HEK293T (cell line): ENCODE data around the gene GRP.

Experiments
- BHLHE40 ChIP-seq: fragments of 450-650 bp; IDR thresholded peaks from 2 replicates; pipeline ENCODE4 v1.6.1; 2016; ENCODE audit warnings: mild to moderate bottlenecking, moderate library complexity, borderline replicate concordance
- FOXA1 ChIP-seq: fragments of 450-650 bp; IDR thresholded peaks from 2 replicates; pipeline ENCODE4 v1.6.1; 2016; ENCODE audit warnings: mild to moderate bottlenecking
- FOXK2 ChIP-seq: fragments of 450-650 bp; IDR thresholded peaks from 2 replicates; pipeline ENCODE4 v1.6.1; 2016; ENCODE audit warnings: mild to moderate bottlenecking
- L3MBTL2 ChIP-seq: fragments of 450-650 bp; conservative IDR thresholded peaks from 2 replicates; pipeline ENCODE4 v1.6.1; 2016; ENCODE audit warnings: mild to moderate bottlenecking
- SP1 ChIP-seq: fragments of 450-650 bp; IDR thresholded peaks from 2 replicates; pipeline ENCODE4 v1.6.1; 2017
- ZNF384 ChIP-seq: fragments of 450-650 bp; IDR thresholded peaks from 2 replicates; pipeline ENCODE4 v1.6.1; 2016

GRCh38 chr18:59229191-59229590 is 9.2 kb downstream of the GRP start:
- TF ChIP-seq SP1 (no peak), FOXA1 (no peak), FOXK2 (no peak), L3MBTL2 (no peak), ZNF384 (no peak), BHLHE40 (no peak)
